ENCODE measurements around the gene DTNB. TPM values are rescaled to one million over a fixed set of nuclear protein-coding genes. Genes with fewer than 3 reads are reported as not detected.
A peak's percentile ranks its signal among the peaks of the same experiment; 100 is the strongest.

Gene DTNB
- total RNA-seq, 3 donors from 2014 or later, result 4.8 to 8.8 (median 7.2) TPM

- no peaks in the 10 kb centered on the region for H3K36me3 ChIP-seq (ENCODE audit: low read depth)
- TF ChIP-seq, protein P1, sequence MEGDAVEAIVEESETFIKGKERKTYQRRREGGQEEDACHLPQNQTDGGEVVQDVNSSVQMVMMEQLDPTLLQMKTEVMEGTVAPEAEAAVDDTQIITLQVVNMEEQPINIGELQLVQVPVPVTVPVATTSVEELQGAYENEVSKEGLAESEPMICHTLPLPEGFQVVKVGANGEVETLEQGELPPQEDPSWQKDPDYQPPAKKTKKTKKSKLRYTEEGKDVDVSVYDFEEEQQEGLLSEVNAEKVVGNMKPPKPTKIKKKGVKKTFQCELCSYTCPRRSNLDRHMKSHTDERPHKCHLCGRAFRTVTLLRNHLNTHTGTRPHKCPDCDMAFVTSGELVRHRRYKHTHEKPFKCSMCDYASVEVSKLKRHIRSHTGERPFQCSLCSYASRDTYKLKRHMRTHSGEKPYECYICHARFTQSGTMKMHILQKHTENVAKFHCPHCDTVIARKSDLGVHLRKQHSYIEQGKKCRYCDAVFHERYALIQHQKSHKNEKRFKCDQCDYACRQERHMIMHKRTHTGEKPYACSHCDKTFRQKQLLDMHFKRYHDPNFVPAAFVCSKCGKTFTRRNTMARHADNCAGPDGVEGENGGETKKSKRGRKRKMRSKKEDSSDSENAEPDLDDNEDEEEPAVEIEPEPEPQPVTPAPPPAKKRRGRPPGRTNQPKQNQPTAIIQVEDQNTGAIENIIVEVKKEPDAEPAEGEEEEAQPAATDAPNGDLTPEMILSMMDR (IDR thresholded peaks at IDR 0.05), result no peak
- no peak overlapping the region for H3K4me3 ChIP-seq
- ATAC-seq (peak; percentile 72), DNase-seq (peak in 1 of 3 donors; percentile 32)
- intact Hi-C loops (cut with DNase I, micrococcal nuclease), result no loop called here
- peaks cover 25% of the 10 kb centered on the region for H3K4me1 ChIP-seq (ENCODE audit: low read depth)
- no peaks in the 10 kb centered on the region for H3K9me3 ChIP-seq
Measured at GRCh38 chr2:25420820-25421237, 252.5 kb downstream of the DTNB start.

DNA sequence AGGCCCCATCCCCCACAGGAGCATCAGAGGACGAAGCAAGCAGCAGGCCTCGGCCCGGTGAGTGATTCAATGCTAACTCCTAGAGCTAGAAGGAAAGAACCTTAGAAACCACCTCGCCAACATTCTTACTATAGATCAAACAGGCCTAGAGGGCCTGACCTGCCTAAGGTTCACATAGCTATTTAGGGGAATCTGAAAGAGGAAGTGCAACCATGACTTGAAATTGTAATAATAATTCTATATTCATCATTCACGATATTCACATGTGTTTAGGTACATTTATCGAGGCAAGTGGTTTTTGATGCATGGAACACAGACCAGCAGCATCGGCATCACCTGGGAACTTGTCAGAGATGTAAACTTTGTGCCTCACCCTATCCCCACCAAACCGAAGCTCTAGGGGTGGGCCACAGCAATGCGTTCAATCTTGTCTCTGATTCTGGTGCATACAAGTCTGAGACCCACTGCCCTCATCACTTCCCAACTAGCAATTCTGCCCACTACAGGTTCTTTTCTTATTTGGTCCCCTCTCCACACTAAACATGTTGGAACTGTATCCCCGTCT, 253.6 kb downstream of the DTNB start:
- ATAC-seq (peak; percentile 32), DNase-seq (peak in 1 of 3 donors; percentile 31)
- intact Hi-C loops (cut with DNase I, micrococcal nuclease), result no loop called here
- Histone ChIP-seq H3K36me3 (ENCODE audit: low read depth) (no peaks in the 10 kb centered on the region), H3K4me1 (ENCODE audit: low read depth) (peaks cover 25% of the 10 kb centered on the region), H3K4me3 (no peak overlapping the region), H3K9me3 (no peaks in the 10 kb centered on the region)
- TF ChIP-seq, protein P1 (IDR thresholded peaks at IDR 0.05), result no peak

- ATAC-seq (no peak), DNase-seq (no peak)
- Histone ChIP-seq H3K9me3 (no peaks in the 10 kb centered on the region), H3K4me1 (ENCODE audit: low read depth) (peaks cover 25% of the 10 kb centered on the region), H3K36me3 (ENCODE audit: low read depth) (no peaks in the 10 kb centered on the region), H3K4me3 (no peak overlapping the region)
- TF ChIP-seq, protein P1 (IDR thresholded peaks at IDR 0.05), result no peak
- intact Hi-C loops (cut with DNase I, micrococcal nuclease), result no loop called here
Measured at GRCh38 chr2:25418944-25419677, 254.3 kb downstream of the DTNB start.

GRCh38 chr2:25417715-25418369, 255.5 kb downstream of the DTNB start:
- intact Hi-C loops (cut with DNase I, micrococcal nuclease), result no loop called here
- TF ChIP-seq, protein P1 (IDR thresholded peaks at IDR 0.05), result no peak
- ATAC-seq (no peak), DNase-seq (no peak)
- Histone ChIP-seq H3K36me3 (ENCODE audit: low read depth) (no peaks in the 10 kb centered on the region), H3K9me3 (no peaks in the 10 kb centered on the region), H3K4me1 (ENCODE audit: low read depth) (peaks cover 25% of the 10 kb centered on the region), H3K4me3 (no peak overlapping the region)

DNA sequence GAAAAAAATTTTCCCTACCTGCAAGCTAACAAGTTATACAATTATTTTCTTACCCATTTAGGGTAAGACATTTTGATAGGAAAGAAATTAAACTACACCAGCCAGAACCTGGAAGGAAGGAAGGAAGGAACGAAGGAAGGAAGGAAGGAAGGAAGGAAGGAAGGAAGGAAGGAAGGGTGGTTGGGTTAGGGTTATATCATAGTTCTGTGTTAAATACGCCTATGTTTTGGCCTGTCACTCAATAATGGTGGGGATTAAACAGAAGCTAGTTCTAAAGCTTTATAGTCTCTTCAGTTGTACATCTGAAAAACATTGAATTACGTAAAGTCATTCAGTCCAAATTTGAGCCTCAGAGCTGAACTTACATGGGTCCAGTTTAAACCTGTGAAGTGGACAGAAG, 256.7 kb downstream of the DTNB start:
- no peaks in the 10 kb centered on the region for H3K9me3 ChIP-seq
- intact Hi-C loops (cut with DNase I, micrococcal nuclease), result no loop called here
- DNase-seq (no peak), ATAC-seq (no peak)
- no peak overlapping the region for H3K4me3 ChIP-seq
- TF ChIP-seq, protein P1 (IDR thresholded peaks at IDR 0.05), result no peak
- peaks cover 18% of the 10 kb centered on the region for H3K4me1 ChIP-seq (ENCODE audit: low read depth)
- no peaks in the 10 kb centered on the region for H3K36me3 ChIP-seq (ENCODE audit: low read depth)
